NT2/D1 (cell line): ENCODE measurements around the gene CACNA2D2.

Experiments used
- DNase-seq: peaks from one replicate; pipeline ENCODE4 v3.0.0-alpha.2; 2011; ENCODE audit warnings: low read depth, low spot score
- H3K27me3 ChIP-seq: 2 replicates; pipeline ENCODE4 v1.6.0; 2011; ENCODE audit warnings: mild to moderate bottlenecking; ENCODE audit not compliant: insufficient read length, insufficient read depth
- H3K36me3 ChIP-seq: 2 replicates; pipeline ENCODE4 v1.6.1; 2011; ENCODE audit warnings: mild to moderate bottlenecking, low read length, mixed read lengths; ENCODE audit not compliant: insufficient read depth, insufficient read length
- H3K4me1 ChIP-seq: 2 replicates; pipeline ENCODE4 v1.5.1; 2011; ENCODE audit not compliant: insufficient read depth, insufficient read length
- H3K4me3 ChIP-seq: 2 replicates; pipeline ENCODE4 v1.5.1; 2011; ENCODE audit warnings: low read depth; ENCODE audit not compliant: insufficient read length
- H3K9ac ChIP-seq: 2 replicates; pipeline ENCODE4 v1.6.0; 2011; ENCODE audit warnings: low read depth; ENCODE audit not compliant: insufficient read length
- H3K9me3 ChIP-seq: 2 replicates; pipeline ENCODE4 v1.5.1; 2011; ENCODE audit warnings: mild to moderate bottlenecking, low read length; ENCODE audit not compliant: insufficient read depth
- SUZ12 ChIP-seq: IDR thresholded peaks from 2 replicates; pipeline ENCODE4 v1.6.1; 2011; ENCODE audit not compliant: insufficient read length, insufficient read depth; ENCODE audit errors: extremely low read depth
- YY1 ChIP-seq: IDR thresholded peaks from 2 replicates; pipeline ENCODE4 v1.6.1; 2011; ENCODE audit not compliant: insufficient read length, insufficient read depth
- ZNF274 ChIP-seq: IDR thresholded peaks from 2 replicates; pipeline ENCODE4 v1.6.1; 2011; ENCODE audit warnings: mild to moderate bottlenecking, low read depth, low read length

Gene CACNA2D2

GRCh38 chr3:50320853-50321335, 182.5 kb downstream of the CACNA2D2 start:
- no peak for DNase-seq
- peak overlapping the region; percentile 87 for H3K4me3 ChIP-seq
- peaks cover 60% of the 10 kb centered on the region for H3K4me1 ChIP-seq
- peak overlapping the region; percentile 99 for H3K9ac ChIP-seq
- no peak for TF ChIP-seq ZNF274
- TF ChIP-seq YY1, result no peak
- no peak for TF ChIP-seq SUZ12
- no peaks in the 10 kb centered on the region for H3K27me3 ChIP-seq
- no peaks in the 10 kb centered on the region for H3K9me3 ChIP-seq
- peaks cover 73% of the 10 kb centered on the region for H3K36me3 ChIP-seq

GRCh38 chr3:50319894-50320625, 183.4 kb downstream of the CACNA2D2 start:
- Histone ChIP-seq H3K9ac (peak overlapping the region; percentile 99), H3K4me3 (peak overlapping the region; percentile 87), H3K36me3 (peaks cover 71% of the 10 kb centered on the region), H3K9me3 (no peaks in the 10 kb centered on the region), H3K27me3 (no peaks in the 10 kb centered on the region), H3K4me1 (peaks cover 60% of the 10 kb centered on the region)
- no peak for DNase-seq
- TF ChIP-seq ZNF274 (no peak), SUZ12 (no peak), YY1 (no peak)

- H3K4me1 ChIP-seq, result peaks cover 58% of the 10 kb centered on the region
- TF ChIP-seq YY1 (no peak), SUZ12 (no peak), ZNF274 (no peak)
Observed at GRCh38 chr3:50319181-50319893, 184.1 kb downstream of the CACNA2D2 start.

GRCh38 chr3:50318615-50319014, 184.8 kb downstream of the CACNA2D2 start:
- peaks cover 65% of the 10 kb centered on the region for H3K36me3 ChIP-seq
- H3K9ac ChIP-seq, result peak overlapping the region; percentile 57

More at GRCh38 chr3:50319181-50319893, 184.1 kb downstream of the CACNA2D2 start:
- Histone ChIP-seq H3K9ac (peak overlapping the region; percentile 99), H3K27me3 (no peaks in the 10 kb centered on the region), H3K36me3 (peaks cover 71% of the 10 kb centered on the region), H3K4me3 (no peak overlapping the region), H3K9me3 (no peaks in the 10 kb centered on the region)
- no peak for DNase-seq

GRCh38 chr3:50318163-50318562, 185.3 kb downstream of the CACNA2D2 start:
- no peaks in the 10 kb centered on the region for H3K9me3 ChIP-seq
- peaks cover 46% of the 10 kb centered on the region for H3K4me1 ChIP-seq
- TF ChIP-seq YY1 (no peak), ZNF274 (no peak)
- peaks cover 62% of the 10 kb centered on the region for H3K36me3 ChIP-seq
- no peak for DNase-seq
- H3K27me3 ChIP-seq, result no peaks in the 10 kb centered on the region
- H3K4me3 ChIP-seq, result no peak overlapping the region
- peak overlapping the region; percentile 57 for H3K9ac ChIP-seq

More at GRCh38 chr3:50318615-50319014, 184.8 kb downstream of the CACNA2D2 start:
- H3K27me3 ChIP-seq, result no peaks in the 10 kb centered on the region
- no peak for DNase-seq
- peaks cover 50% of the 10 kb centered on the region for H3K4me1 ChIP-seq
- H3K9me3 ChIP-seq, result no peaks in the 10 kb centered on the region
- no peak for TF ChIP-seq YY1
- no peak for TF ChIP-seq SUZ12
- no peak for TF ChIP-seq ZNF274
- no peak overlapping the region for H3K4me3 ChIP-seq

- no peak for TF ChIP-seq SUZ12
- TF ChIP-seq YY1, result no peak
- no peak for TF ChIP-seq ZNF274
- DNase-seq, result no peak
- H3K9me3 ChIP-seq, result no peaks in the 10 kb centered on the region
- H3K9ac ChIP-seq, result peak overlapping the region; percentile 66
- H3K4me3 ChIP-seq, result no peak overlapping the region
- H3K27me3 ChIP-seq, result no peaks in the 10 kb centered on the region
- H3K36me3 ChIP-seq, result peaks cover 62% of the 10 kb centered on the region
- peaks cover 39% of the 10 kb centered on the region for H3K4me1 ChIP-seq
Observed at GRCh38 chr3:50317300-50317699, 186.1 kb downstream of the CACNA2D2 start.

- Histone ChIP-seq H3K9me3 (no peaks in the 10 kb centered on the region), H3K9ac (peak overlapping the region; percentile 66), H3K4me1 (peaks cover 39% of the 10 kb centered on the region), H3K4me3 (no peak overlapping the region), H3K36me3 (peaks cover 62% of the 10 kb centered on the region), H3K27me3 (no peaks in the 10 kb centered on the region)
- TF ChIP-seq SUZ12, result no peak
- no peak for TF ChIP-seq ZNF274
- no peak for TF ChIP-seq YY1
- DNase-seq, result no peak
Observed at GRCh38 chr3:50316657-50317242, 186.7 kb downstream of the CACNA2D2 start.
